Astrocyte of the cerebellum (primary cell): ENCODE results near the gene KCNA10.

Experiments used
- DNase-seq: peaks from one replicate; pipeline ENCODE4 v3.0.0-alpha.2; 2011; ENCODE audit warnings: low read depth
- H3K4me3 ChIP-seq: 2 replicates; pipeline ENCODE4 v1.5.1; 2011; ENCODE audit warnings: mild to moderate bottlenecking, low read depth, low read length, moderate library complexity
- in situ Hi-C: cut with HindIII; loops from 2 replicates; pipeline ENCODE4 v1.10.0; 2017; ENCODE audit warnings: low sequenced_read_pairs
- TF ChIP-seq, protein P1 (sequence below): IDR thresholded peaks from 2 replicates; pipeline ENCODE4 v1.5.1; 2012; ENCODE audit warnings: low read length, low read depth, moderate library complexity, mild to moderate bottlenecking; ENCODE audit errors: missing control alignments

The KCNA10 gene

DNA sequence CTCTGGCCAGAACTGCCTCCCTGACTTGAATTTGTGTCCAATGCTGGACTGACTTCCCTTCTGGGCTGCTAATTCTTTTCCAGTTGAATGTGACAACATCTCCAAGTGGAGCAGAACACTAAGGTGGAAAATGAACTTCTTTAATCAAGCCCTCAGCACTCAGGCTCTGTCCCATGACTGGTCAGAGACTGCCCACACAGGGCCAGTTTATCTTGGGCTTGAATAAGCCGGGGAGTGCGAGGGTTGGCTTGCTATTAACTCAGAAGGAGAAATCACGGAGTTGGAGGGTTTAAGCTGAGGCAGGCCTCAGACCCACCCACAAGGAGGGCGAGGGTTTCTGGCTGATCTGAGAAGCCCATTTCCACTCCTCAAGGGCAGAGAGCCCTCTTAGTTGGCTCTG, 12.4 kb downstream of the KCNA10 start:
- DNase-seq: no peak
- H3K4me3 ChIP-seq: no peak overlapping the region
- in situ Hi-C loops: no loop called here
- TF ChIP-seq, protein P1, sequence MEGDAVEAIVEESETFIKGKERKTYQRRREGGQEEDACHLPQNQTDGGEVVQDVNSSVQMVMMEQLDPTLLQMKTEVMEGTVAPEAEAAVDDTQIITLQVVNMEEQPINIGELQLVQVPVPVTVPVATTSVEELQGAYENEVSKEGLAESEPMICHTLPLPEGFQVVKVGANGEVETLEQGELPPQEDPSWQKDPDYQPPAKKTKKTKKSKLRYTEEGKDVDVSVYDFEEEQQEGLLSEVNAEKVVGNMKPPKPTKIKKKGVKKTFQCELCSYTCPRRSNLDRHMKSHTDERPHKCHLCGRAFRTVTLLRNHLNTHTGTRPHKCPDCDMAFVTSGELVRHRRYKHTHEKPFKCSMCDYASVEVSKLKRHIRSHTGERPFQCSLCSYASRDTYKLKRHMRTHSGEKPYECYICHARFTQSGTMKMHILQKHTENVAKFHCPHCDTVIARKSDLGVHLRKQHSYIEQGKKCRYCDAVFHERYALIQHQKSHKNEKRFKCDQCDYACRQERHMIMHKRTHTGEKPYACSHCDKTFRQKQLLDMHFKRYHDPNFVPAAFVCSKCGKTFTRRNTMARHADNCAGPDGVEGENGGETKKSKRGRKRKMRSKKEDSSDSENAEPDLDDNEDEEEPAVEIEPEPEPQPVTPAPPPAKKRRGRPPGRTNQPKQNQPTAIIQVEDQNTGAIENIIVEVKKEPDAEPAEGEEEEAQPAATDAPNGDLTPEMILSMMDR: no peak

DNA sequence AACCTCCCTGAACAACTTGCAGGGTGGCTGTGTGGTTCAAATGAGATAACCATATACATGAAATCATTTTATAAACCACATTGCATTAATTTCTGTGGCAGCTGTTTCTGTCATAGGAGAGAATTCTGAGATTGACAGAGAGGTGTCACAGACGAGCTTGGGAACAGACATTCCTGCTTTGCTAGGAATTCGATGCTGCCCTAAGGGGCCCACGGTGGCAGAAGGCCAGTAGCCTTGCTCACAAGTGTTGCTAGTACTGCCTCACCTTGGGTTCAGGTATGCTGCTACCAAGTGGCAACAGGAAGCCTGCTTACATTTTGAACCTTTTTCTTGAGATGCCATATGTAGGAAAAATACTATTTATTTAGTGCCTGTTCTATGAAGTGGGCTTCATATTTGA, 13.4 kb downstream of the KCNA10 start:
- in situ Hi-C loops: no loop called here
- no peak overlapping the region for H3K4me3 ChIP-seq
- TF ChIP-seq, protein P1: no peak
- no peak for DNase-seq

DNA sequence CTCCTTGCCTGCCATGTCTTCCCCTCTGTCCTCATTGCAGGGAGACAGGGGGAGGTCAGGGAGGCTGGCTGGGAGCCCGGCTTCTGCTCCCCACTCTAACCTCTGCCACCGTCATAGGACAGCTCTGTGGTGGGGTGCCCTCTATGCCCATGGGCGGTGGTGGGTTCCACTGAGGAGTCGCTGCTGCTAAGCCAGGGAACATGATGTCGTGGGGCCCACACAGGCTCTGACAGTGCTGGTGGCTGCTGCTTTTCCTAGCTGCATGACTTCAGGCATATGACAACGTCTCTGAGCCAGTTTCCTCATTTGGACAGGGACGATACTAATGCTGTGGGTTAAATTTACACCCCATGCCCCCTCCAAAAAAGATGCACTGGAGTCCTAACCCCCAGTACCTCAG, 14.7 kb downstream of the KCNA10 start:
- H3K4me3 ChIP-seq: no peak overlapping the region
- DNase-seq: no peak
- TF ChIP-seq, protein P1: no peak
- in situ Hi-C loops: no loop called here

DNA sequence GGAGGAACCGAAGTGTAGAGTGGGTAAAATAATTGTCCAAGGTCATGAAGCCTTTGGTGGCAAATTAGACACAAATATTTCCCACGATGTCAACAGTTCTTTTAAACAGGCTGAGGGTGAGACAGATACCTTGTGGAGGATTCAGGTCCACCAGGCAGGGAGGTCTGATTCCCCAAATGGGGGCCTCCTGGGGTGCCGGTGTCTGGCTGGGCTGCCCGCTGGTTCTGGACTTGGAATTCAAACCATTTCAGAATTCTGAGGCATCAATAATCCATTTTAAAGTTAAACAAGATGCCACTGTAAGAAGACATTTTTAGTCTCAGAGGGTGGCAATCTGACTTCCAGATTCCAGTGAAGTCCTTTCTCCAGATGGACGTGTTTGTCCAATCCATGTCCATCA, 15.5 kb downstream of the KCNA10 start:
- TF ChIP-seq, protein P1: no peak
- in situ Hi-C loops: no loop called here
- DNase-seq: no peak
- no peak overlapping the region for H3K4me3 ChIP-seq

GRCh38 chr1:110502402-110503151, 16.4 kb downstream of the KCNA10 start:
- TF ChIP-seq, protein P1: no peak
- in situ Hi-C loops: no loop called here

DNA sequence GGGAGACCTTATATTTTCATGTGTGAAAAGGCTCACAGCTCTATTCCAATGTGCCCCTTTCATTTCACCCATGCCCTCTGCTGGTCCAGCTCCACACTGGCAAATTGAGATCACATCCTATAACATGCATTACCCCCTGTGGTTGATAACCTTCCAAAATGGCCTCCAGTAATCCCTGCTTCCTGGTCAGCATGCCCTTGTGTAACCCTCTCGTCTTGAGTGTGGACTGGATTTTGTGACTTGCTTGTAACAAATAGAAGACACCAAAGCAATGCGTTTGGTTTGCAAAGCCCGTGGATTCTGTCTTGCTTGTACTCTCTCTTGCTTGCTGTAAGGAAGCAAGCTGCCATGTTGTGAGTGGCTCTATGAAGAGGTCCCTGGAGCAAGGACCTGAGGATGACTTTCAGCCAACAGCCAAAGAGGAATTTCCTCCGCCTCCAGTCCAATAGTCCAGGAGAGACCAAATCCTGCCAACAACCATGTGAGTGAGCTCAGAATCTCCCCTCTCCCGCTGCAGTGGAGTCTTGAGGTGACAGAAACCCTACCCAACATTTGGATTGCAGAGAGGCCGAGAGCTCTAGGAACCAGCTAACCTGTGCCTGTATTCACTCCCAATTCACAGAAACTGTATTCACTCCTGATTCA, 17.4 kb downstream of the KCNA10 start:
- no peak overlapping the region for H3K4me3 ChIP-seq
- in situ Hi-C loops: no loop called here
- DNase-seq: no peak
- TF ChIP-seq, protein P1: no peak

More at GRCh38 chr1:110502402-110503151, 16.4 kb downstream of the KCNA10 start:
- no peak for DNase-seq
- no peak overlapping the region for H3K4me3 ChIP-seq
